H9 (cell line): ENCODE measurements around the gene NSUN6. TPM values are rescaled to one million over a fixed set of nuclear protein-coding genes. Genes with fewer than 3 reads are reported as not detected.
A peak's percentile ranks its signal among the peaks of the same experiment; 100 is the strongest.

ENCODE experiments used
- DNase-seq: peaks from one replicate; pipeline ENCODE4 v3.0.0-alpha.2; 2017
- H2AFZ ChIP-seq: one replicate; pipeline ENCODE4 v1.6.1; 2013; ENCODE audit warnings: mild to moderate bottlenecking, low read length, control low read depth, moderate library complexity
- H2AK5ac ChIP-seq: 2 replicates; pipeline ENCODE4 v1.6.1; 2013; ENCODE audit warnings: low read length, control low read depth, mixed read lengths; ENCODE audit not compliant: insufficient read length
- H2BK120ac ChIP-seq: one replicate; pipeline ENCODE4 v1.6.1; 2013; ENCODE audit warnings: low read depth, mild to moderate bottlenecking, low read length, control low read depth, inconsistent platforms; ENCODE audit not compliant: poor library complexity, severe bottlenecking
- H2BK12ac ChIP-seq: 2 replicates; pipeline ENCODE4 v1.6.1; 2013; ENCODE audit warnings: low read length, control low read depth, mixed read lengths, low read depth; ENCODE audit not compliant: insufficient read length
- H2BK15ac ChIP-seq: 2 replicates; pipeline ENCODE4 v1.6.1; 2013; ENCODE audit warnings: low read depth, low read length, control low read depth
- H2BK20ac ChIP-seq: one replicate; pipeline ENCODE4 v1.6.1; 2013; ENCODE audit warnings: low read depth, mild to moderate bottlenecking, low read length, control low read depth, inconsistent platforms; ENCODE audit not compliant: poor library complexity, severe bottlenecking
- H2BK5ac ChIP-seq: 2 replicates; pipeline ENCODE4 v1.6.1; 2013; ENCODE audit warnings: low read length, control low read depth, mixed read lengths; ENCODE audit not compliant: insufficient read length
- H3K14ac ChIP-seq: 2 replicates; pipeline ENCODE4 v1.6.1; 2013; ENCODE audit warnings: low read length, control low read depth; ENCODE audit not compliant: insufficient read depth
- H3K18ac ChIP-seq: 2 replicates; pipeline ENCODE4 v1.6.1; 2013; ENCODE audit warnings: low read depth, mild to moderate bottlenecking, mixed read lengths, low read length, control low read depth; ENCODE audit not compliant: insufficient read length
- H3K23ac ChIP-seq: 2 replicates; pipeline ENCODE4 v1.6.1; 2013; ENCODE audit warnings: low read length, control low read depth, mixed read lengths, low read depth; ENCODE audit not compliant: insufficient read length
- H3K23me2 ChIP-seq: 2 replicates; pipeline ENCODE4 v1.6.1; 2013; ENCODE audit warnings: low read depth, mild to moderate bottlenecking, mixed read lengths, low read length, control low read depth; ENCODE audit not compliant: insufficient read length, poor library complexity, severe bottlenecking
- H3K27ac ChIP-seq: 2 replicates; pipeline ENCODE4 v1.5.1; 2013; ENCODE audit warnings: low read length, control low read depth, mixed read lengths, low read depth; ENCODE audit not compliant: insufficient read length
- H3K27me3 ChIP-seq: 2 replicates; pipeline ENCODE4 v1.6.1; 2013; ENCODE audit warnings: low read length, control low read depth, inconsistent platforms; ENCODE audit not compliant: insufficient read depth
- H3K4ac ChIP-seq: 2 replicates; pipeline ENCODE4 v1.6.1; 2013; ENCODE audit warnings: low read depth, mild to moderate bottlenecking, control low read depth, inconsistent platforms, low read length, moderate library complexity
- H3K4me1 ChIP-seq: 2 replicates; pipeline ENCODE4 v1.6.1; 2013; ENCODE audit warnings: low read length, control low read depth, inconsistent platforms; ENCODE audit not compliant: insufficient read depth
- H3K4me2 ChIP-seq: 2 replicates; pipeline ENCODE4 v1.6.1; 2013; ENCODE audit warnings: low read length, control low read depth, mixed read lengths; ENCODE audit not compliant: insufficient read length, insufficient read depth
- H3K56ac ChIP-seq: 2 replicates; pipeline ENCODE4 v1.6.1; 2013; ENCODE audit warnings: low read depth, mild to moderate bottlenecking, mixed read lengths, low read length, control low read depth; ENCODE audit not compliant: insufficient read length
- H3K79me1 ChIP-seq: 2 replicates; pipeline ENCODE4 v1.6.1; 2013; ENCODE audit warnings: low read depth, mild to moderate bottlenecking, moderate library complexity, low read length, control low read depth, inconsistent platforms; ENCODE audit not compliant: insufficient read depth, poor library complexity, severe bottlenecking
- H3K79me2 ChIP-seq: 2 replicates; pipeline ENCODE4 v1.6.1; 2013; ENCODE audit warnings: low read length, control low read depth, inconsistent platforms; ENCODE audit not compliant: insufficient read depth
- H3K9ac ChIP-seq: 2 replicates; pipeline ENCODE4 v1.6.1; 2013; ENCODE audit warnings: low read length, control low read depth, mixed read lengths; ENCODE audit not compliant: insufficient read length; ENCODE audit errors: extremely low read depth
- H3K9me3 ChIP-seq: one replicate; pipeline ENCODE4 v1.6.1; 2013; ENCODE audit warnings: low read depth, low read length, inconsistent platforms; ENCODE audit not compliant: control insufficient read depth
- H3T11ph ChIP-seq: one replicate; pipeline ENCODE4 v1.6.1; 2013; ENCODE audit warnings: mild to moderate bottlenecking, low read length, control low read depth, inconsistent platforms
- H4K20me1 ChIP-seq: one replicate; pipeline ENCODE4 v1.6.1; 2013; ENCODE audit not compliant: control insufficient read depth, insufficient read length, insufficient read depth
- H4K5ac ChIP-seq: 2 replicates; pipeline ENCODE4 v1.6.1; 2013; ENCODE audit warnings: low read depth, mild to moderate bottlenecking, mixed read lengths, low read length, control low read depth; ENCODE audit not compliant: insufficient read length
- H4K8ac ChIP-seq: replicated peaks from 2 replicates; pipeline ENCODE4 v1.6.1; 2013; ENCODE audit warnings: low read length, control low read depth, mixed read lengths, low read depth; ENCODE audit not compliant: insufficient read length
- H4K91ac ChIP-seq: 2 replicates; pipeline ENCODE4 v1.6.1; 2013; ENCODE audit warnings: low read depth, mild to moderate bottlenecking, moderate library complexity, mixed read lengths, low read length, control low read depth; ENCODE audit not compliant: insufficient read length
- H3K27ac Mint-ChIP-seq, 3 experiments: 2 replicates in 2 of 3; 3 replicates in 1 of 3; pipeline ENCODE4 v1.8.0; 2020 to 2021; ENCODE audit warnings: mixed read lengths in 3 of 3, mild to moderate bottlenecking in 1 of 3, moderate library complexity in 1 of 3
- H3K27me3 Mint-ChIP-seq: 2 replicates; pipeline ENCODE4 v1.8.0; 2021; ENCODE audit warnings: low read depth, mild to moderate bottlenecking, moderate library complexity, mixed read lengths
- H3K36me3 Mint-ChIP-seq, 3 experiments: 2 replicates in 2 of 3; 3 replicates in 1 of 3; pipeline ENCODE4 v1.8.0; 2020 to 2021; ENCODE audit warnings: low read depth in 3 of 3, mixed read lengths in 3 of 3; ENCODE audit not compliant: insufficient read depth in 1 of 3
- H3K4me1 Mint-ChIP-seq, 2 experiments: 2 replicates each; pipeline ENCODE4 v1.8.0; 2020; ENCODE audit warnings: mixed read lengths in 2 of 2
- H3K4me3 Mint-ChIP-seq, 2 experiments: 2 replicates in 1 of 2; 3 replicates in 1 of 2; pipeline ENCODE4 v1.8.0; 2020 to 2021; ENCODE audit warnings: mild to moderate bottlenecking in 2 of 2, mixed read lengths in 2 of 2, moderate library complexity in 1 of 2
- H3K9me3 Mint-ChIP-seq, 2 experiments: 2 replicates in 1 of 2; 3 replicates in 1 of 2; pipeline ENCODE4 v1.8.0; 2020; ENCODE audit warnings: mild to moderate bottlenecking in 2 of 2, mixed read lengths in 2 of 2, moderate library complexity in 1 of 2
- CTCF ChIP-seq: fragments of 200-600 bp; sonication (generic); conservative IDR thresholded peaks from 3 replicates; pipeline ENCODE4 v1.8.0; 2021; ENCODE audit warnings: antibody characterized with exemption, mild to moderate bottlenecking
- WGBS: extraction: QIAGEN DNeasy Blood & Tissue Kit; methylation state at CpG from one replicate; pipeline ENCODE4 v1.1.7; 2013; ENCODE audit warnings: missing lambda C conversion rate, low lambda C conversion rate, mixed read lengths; ENCODE audit not compliant: insufficient read length; ENCODE audit errors: extremely low coverage; 5-methylcytosine and 5-hydroxymethylcytosine counted together
- total RNA-seq: library from RNA; stranded (reverse); gene quantifications from 2 replicates; pipeline ENCODE4 v1.2.1, GENCODE V29; 2021

Gene NSUN6
- total RNA-seq, 1 experiment from 2014 or later = 11.9 TPM

GRCh38 chr10:18561861-18562551, 89.4 kb downstream of the NSUN6 start:
- no peaks in the 10 kb centered on the region for H3K23me2 ChIP-seq
- no peak overlapping the region for H3K4ac ChIP-seq
- TF ChIP-seq CTCF = no peak
- 100% methylated on average over 7 of the region's 8 CpGs for WGBS
- H3K4me3 Mint-ChIP-seq = no peak overlapping the region
- no peak overlapping the region for H2AFZ ChIP-seq
- no peak overlapping the region for H3K4me2 ChIP-seq
- H3K27me3 ChIP-seq = no peaks in the 10 kb centered on the region
- no peak overlapping the region for H3K23ac ChIP-seq
- no peak overlapping the region for H3K18ac ChIP-seq
- no peak overlapping the region for H3K56ac ChIP-seq
- H4K20me1 ChIP-seq = no peaks in the 10 kb centered on the region
- no peak overlapping the region for H2BK20ac ChIP-seq
- H2BK15ac ChIP-seq = no peak overlapping the region
- H3K27ac Mint-ChIP-seq = no peak overlapping the region
- H3T11ph ChIP-seq = no peak overlapping the region
- no peaks in the 10 kb centered on the region for H3K4me1 Mint-ChIP-seq
- H3K14ac ChIP-seq = no peak overlapping the region
- H2BK12ac ChIP-seq = no peak overlapping the region
- H4K5ac ChIP-seq = no peak overlapping the region
- no peaks in the 10 kb centered on the region for H3K36me3 Mint-ChIP-seq
- no peaks in the 10 kb centered on the region for H3K27me3 Mint-ChIP-seq
- DNase-seq = no peak
- H2AK5ac ChIP-seq = no peak overlapping the region
- no peaks in the 10 kb centered on the region for H3K9me3 Mint-ChIP-seq
- no peak overlapping the region for H2BK5ac ChIP-seq
- H4K8ac ChIP-seq = no peak overlapping the region
- peak overlapping the region; percentile 61 for H3K27ac ChIP-seq
- no peaks in the 10 kb centered on the region for H3K79me2 ChIP-seq
- no peaks in the 10 kb centered on the region for H3K79me1 ChIP-seq
- H3K9ac ChIP-seq = no peak overlapping the region
- H3K4me1 ChIP-seq = no peaks in the 10 kb centered on the region
- H4K91ac ChIP-seq = no peak overlapping the region
- H2BK120ac ChIP-seq = no peak overlapping the region
- peaks cover 97% of the 10 kb centered on the region for H3K9me3 ChIP-seq
